ENCODE data around the gene CFAP410. TPM values are rescaled to one million over a fixed set of nuclear protein-coding genes. Genes with fewer than 3 reads are reported as not detected.
"Not testable (repeated sequence)": the region's sequence is repeated elsewhere in the genome, so short reads cannot be mapped to it uniquely, and the experiment has no call there.

CFAP410 gene
- total RNA-seq, 1 donor from 2014 or later, result 20.2 TPM

DNA sequence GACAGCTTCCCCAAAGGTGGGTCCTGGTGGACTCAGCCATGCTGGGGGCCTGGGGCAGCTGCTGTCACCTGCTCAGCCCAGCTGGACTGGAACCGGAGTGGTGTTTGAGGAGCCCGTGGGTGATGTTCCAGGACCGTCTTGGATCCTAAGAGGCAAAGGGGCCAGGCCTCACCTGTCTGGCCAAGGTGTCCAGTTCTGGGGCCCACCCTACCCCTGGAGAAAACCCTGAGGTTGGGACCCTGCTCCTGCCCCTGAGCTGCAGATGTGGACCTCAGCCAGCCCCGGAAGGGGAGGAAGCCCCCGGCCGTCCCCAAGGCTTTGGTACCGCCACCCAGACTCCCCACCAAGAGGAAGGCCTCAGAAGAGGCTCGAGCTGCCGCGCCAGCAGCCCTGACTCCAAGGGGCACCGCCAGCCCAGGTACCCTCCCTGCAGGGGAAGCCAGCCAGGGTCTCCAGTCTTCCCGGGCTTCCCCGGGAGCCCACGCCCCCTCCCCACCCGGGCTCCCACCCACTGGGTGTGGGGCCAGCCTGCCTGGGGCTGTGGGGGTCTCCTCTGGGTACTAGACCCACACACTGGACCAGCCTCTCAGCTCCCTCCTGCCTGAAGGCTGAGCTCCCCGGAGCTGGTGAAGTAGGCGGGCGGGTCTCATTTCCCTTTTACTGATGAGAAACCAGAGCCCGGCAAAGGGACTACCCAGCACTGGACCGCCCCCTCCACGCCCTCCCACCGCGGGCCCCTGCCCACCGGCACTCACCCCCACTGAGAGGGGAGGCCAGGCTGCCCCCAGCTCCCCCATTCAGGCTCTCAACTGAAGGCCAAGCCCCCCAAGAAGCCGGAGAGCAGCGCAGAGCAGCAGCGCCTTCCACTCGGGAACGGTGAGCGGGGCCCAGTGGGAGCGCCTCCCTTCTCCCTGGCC, 52.2 kb downstream of the CFAP410 start:
- DNase-seq (ENCODE audit: low spot score), result no peak

DNA sequence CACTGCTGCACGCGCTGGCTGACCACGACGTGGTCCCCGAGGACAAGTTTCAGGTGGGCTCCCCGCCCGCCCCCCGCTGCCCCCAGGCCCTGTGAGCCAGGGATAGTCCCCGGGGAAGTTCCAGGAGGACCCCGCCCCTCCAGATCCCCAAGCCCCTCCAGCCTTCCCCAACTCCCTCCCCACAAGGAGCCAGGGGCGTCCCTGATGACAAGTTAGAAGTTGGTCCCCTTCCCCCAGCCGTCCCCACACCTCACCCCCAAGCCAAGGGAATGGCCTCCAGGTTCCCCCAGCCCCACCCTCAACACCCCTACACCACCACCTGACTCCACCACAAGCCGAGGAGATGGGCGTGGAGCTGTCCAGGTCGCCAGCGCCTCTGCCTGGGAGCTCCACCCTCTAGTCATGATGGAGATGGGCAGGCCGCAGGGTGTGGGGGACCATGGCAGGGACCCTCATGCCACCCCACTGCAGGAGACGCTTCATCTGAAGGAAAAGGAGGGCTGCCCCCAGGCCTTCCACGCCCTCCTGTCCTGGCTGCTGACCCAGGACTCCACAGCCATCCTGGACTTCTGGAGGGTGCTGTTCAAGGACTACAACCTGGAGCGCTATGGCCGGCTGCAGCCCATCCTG, 53.0 kb downstream of the CFAP410 start:
- DNase-seq (ENCODE audit: low spot score), result no peak

DNA sequence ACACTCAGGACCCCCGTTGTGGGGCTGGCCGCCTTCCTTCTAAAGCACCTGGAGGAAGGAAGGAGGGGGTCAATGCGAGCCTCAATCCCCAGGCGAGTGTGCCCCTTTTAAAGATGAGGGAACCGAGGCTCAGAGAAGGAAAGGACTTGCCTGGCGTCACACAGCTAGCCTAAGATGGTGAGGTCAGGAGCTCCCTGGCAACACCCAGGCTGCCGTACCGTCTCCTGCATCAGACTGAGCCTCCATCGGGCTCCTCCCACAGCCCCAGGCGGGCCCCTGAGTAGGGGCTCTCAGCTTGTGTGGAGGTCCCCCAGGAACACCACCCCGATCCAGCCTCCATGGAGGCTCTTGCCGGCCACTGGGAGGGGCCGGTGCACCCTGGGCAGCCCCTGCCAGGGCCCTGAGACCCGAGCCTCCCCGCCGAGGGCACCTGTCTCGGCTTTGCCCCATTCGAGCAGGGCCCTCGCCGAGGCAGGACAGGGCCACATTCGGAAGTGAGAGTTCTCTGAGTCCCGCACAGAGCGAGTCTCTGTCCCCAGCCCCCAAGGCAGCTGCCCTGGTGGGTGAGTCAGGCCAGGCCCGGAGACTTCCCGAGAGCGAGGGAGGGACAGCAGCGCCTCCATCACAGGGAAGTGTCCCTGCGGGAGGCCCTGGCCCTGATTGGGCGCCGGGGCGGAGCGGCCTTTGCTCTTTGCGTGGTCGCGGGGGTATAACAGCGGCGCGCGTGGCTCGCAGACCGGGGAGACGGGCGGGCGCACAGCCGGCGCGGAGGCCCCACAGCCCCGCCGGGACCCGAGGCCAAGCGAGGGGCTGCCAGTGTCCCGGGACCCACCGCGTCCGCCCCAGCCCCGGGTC, 53.8 kb downstream of the CFAP410 start, which contains the start of gene AIRE:
Gene AIRE, plus strand, starts transcription at position 739 of the 855 bp plus-strand sequence. CDS start 131 bp downstream, outside the sequence.
- DNase-seq (ENCODE audit: low spot score), result no peak

DNA sequence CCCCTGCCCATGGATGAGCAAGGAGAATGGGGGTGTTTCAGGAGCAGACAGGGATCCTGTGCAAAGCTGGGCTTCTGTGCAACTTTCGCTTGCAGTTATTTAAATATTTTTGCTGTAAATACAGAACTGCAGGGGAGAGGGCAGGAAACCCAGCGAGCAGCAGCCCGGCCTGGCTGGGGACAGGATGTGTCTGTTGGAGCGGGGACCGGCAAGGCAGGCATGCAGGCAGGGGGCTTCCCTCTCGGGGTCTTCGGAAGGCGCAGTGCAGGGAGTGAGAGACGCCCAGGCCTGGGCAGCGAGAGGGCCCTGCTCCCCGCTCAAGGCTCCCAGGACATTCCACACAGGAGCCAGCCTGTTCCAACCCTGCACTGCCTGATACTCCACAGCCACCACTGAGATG, 55.2 kb downstream of the CFAP410 start:
- DNase-seq (ENCODE audit: low spot score), result no peak

DNA sequence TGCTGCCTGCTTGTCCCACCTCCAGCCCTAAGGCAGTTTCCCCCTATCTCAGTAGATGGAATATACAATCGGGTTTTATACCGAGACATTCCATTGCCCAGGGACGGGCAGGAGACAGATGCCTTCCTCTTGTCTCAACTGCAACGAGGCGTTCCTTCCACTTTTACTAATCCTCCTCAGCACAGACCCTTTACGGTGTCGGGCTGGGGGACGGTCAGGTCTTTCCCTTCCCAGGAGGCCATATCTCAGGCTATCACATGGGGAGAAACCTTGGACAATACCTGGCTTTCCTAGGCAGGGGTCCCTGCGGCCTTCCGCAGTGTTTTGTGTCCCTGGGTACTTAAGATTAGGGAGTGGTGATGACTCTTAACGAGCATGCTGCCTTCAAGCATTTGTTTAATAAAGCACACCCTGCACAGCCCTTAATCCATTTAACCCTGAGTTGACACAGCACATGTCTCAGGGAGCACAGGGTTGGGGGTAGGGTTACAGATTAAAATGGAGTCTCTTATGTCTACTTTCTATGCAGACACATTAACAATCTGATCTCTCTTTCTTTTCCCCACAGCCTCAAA, 55.9 kb downstream of the CFAP410 start:
- not testable (repeated sequence) for DNase-seq (ENCODE audit: low spot score)

DNA sequence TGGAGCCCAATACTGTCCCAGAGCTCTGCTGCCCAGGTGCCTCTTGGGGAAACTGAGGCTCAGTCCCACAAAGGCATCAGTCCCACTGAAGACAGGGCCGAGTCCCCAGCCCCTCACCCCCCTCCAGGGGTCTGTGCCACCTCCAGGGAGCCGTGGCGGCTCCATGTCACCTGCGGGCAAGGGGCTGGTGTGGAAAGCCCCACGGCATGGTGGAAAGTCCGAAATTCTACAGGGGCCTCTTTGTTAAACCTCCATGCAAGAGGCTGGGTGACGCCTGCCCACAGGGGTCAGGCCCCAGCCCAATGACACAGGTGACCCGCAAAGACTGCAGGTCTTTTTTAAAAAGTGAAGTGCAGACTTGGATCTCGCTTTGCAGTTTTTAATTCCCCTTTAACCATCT, 56.8 kb downstream of the CFAP410 start:
- no peak for DNase-seq (ENCODE audit: low spot score)

DNA sequence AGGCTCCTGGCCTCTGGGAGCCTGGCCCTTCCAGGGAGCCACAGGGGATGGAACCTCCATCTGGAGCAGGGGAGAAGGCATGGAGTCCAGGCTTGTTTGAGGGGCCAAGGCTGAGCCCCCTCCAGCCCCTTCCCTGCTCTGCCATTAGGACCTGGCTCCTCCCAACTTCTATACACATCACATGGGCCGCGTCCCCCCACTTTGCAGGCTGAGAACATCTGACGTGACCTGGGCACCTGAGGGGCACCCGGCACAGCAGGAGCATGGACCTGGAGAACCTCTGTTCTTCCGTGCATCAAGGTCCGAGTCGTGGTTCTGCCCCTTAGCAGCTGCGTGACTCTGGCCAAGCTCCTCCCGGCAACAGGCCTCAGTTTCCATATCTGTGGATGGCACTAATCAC, 57.4 kb downstream of the CFAP410 start:
- no peak for DNase-seq (ENCODE audit: low spot score)

DNA sequence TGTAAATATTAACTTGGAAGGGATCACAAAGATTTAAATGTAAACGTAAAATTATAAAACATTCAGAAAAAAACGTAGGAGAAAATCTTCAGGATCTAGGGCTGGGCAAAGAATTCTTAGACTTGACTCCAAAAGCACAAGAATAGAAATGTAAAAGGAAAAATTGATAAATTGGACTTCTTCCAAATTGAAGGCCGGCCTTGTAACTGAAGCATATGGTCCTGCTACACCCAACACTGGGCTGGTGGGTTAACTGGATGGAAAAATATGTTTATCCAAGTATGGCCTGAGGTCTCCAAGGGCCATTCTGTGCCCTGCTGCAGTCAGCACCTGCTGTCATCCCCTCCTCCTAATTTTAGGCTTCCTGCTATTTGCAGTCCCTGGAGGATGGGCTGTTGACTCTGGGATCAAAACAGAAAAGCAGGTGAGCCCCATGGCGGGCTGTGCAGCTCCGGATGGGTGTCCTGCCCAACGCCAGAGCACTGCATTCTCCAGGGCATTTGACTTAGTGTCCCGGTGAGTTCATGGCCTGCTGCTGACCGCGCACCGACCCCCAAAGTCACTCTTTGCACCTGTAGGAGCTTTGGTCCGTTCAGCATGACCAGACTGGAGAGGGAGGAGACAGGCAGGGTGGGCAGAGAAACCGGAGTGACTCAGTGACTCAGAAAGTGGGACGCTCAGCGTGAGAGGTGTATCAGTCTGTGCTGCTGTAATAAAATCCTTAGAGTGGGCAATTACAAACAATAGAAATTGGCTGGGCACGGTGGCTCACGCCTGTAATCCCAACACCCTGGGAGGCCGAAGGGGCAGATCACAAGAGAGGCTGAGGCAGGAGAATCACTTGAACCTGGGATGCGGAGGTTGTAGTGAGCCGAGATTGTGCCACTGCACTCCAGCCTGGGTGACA, 59.6 kb downstream of the CFAP410 start:
- no peak for DNase-seq (ENCODE audit: low spot score)

Other genes starting within 250 kb of the CFAP410 start
- gene PWP2, start 232.0 kb downstream of the CFAP410 start, total RNA-seq, result 8.3 TPM
- 9.2 TPM for gene GATD3, start 205.7 kb downstream of the CFAP410 start, total RNA-seq
- 3.0 TPM for gene ICOSLG, start 98.4 kb downstream of the CFAP410 start, total RNA-seq
- not detected for gene DNMT3L, start 77.5 kb downstream of the CFAP410 start, total RNA-seq
- gene AIRE, start 53.5 kb downstream of the CFAP410 start, total RNA-seq, result not detected
- 163 TPM for gene PFKL, start 39.3 kb downstream of the CFAP410 start, total RNA-seq
- gene TRPM2, start 14.2 kb upstream of the CFAP410 start, total RNA-seq, result 10.0 TPM
- 3.8 TPM for gene LRRC3, start 116.1 kb upstream of the CFAP410 start, total RNA-seq
- gene KRTAP10-1, start 200.8 kb upstream of the CFAP410 start, total RNA-seq, result not detected
- not detected for gene KRTAP10-2, start 212.1 kb upstream of the CFAP410 start, total RNA-seq
- gene KRTAP10-3, start 219.4 kb upstream of the CFAP410 start, total RNA-seq, result not detected
- not detected for gene KRTAP10-4, start 234.3 kb upstream of the CFAP410 start, total RNA-seq
- gene KRTAP10-5, start 241.2 kb upstream of the CFAP410 start, total RNA-seq, result not detected

Data from ureter (tissue), 1 donor.